ENCODE measurements around the gene ABCG5. TPM values are rescaled to one million over a fixed set of nuclear protein-coding genes. Genes with fewer than 3 reads are reported as not detected.

The ABCG5 gene
- total and polyA plus RNA-seq, 8 donors, result 0.18 to 0.52 (median 0.43) TPM; not detected in 2

- Histone ChIP-seq H3K4me3 (no peak overlapping the region), H3K4me1 (no peaks in the 10 kb centered on the region), H3K9me3 (no peaks in the 10 kb centered on the region), H3K27me3 (peaks cover 0 to 13% of the 10 kb centered on the region in 2 donors), H3K36me3 (no peaks in the 10 kb centered on the region), H3K27ac (no peak overlapping the region)
- ATAC-seq (no peak), DNase-seq (no peak)
- intact Hi-C loops (cut with DNase I), result no loop called here
- TF ChIP-seq CTCF (IDR thresholded peaks at IDR 0.05), result no peak
Observed at GRCh38 chr2:43824951-43825493, 13.6 kb downstream of the ABCG5 start.

- Histone ChIP-seq H3K27me3 (peaks cover 0 to 8% of the 10 kb centered on the region in 2 donors), H3K36me3 (no peaks in the 10 kb centered on the region), H3K4me3 (no peak overlapping the region), H3K4me1 (no peaks in the 10 kb centered on the region), H3K9me3 (no peaks in the 10 kb centered on the region), H3K27ac (no peak overlapping the region)
- intact Hi-C loops (cut with DNase I), result no loop called here
- DNase-seq, result no peak
- TF ChIP-seq CTCF (IDR thresholded peaks at IDR 0.05), result no peak
- no peak for ATAC-seq
Observed at GRCh38 chr2:43824512-43824911, 14.1 kb downstream of the ABCG5 start.

- Histone ChIP-seq H3K4me3 (no peak overlapping the region), H3K9me3 (no peaks in the 10 kb centered on the region), H3K36me3 (no peaks in the 10 kb centered on the region), H3K27me3 (peaks cover 0 to 3% of the 10 kb centered on the region in 2 donors), H3K27ac (no peak overlapping the region), H3K4me1 (no peaks in the 10 kb centered on the region)
- no peak for DNase-seq
- intact Hi-C loops (cut with DNase I), result no loop called here
- TF ChIP-seq CTCF (IDR thresholded peaks at IDR 0.05), result no peak
- ATAC-seq, result no peak
Observed at GRCh38 chr2:43823751-43824150, 14.9 kb downstream of the ABCG5 start.

- intact Hi-C loops (cut with DNase I), result no loop called here
- Histone ChIP-seq H3K27me3 (no peaks in the 10 kb centered on the region), H3K4me3 (no peak overlapping the region), H3K27ac (no peak overlapping the region), H3K36me3 (no peaks in the 10 kb centered on the region), H3K4me1 (no peaks in the 10 kb centered on the region), H3K9me3 (no peaks in the 10 kb centered on the region)
- no peak for TF ChIP-seq CTCF (IDR thresholded peaks at IDR 0.05)
- ATAC-seq, result no peak
- no peak for DNase-seq
Observed at GRCh38 chr2:43822839-43823238, 15.8 kb downstream of the ABCG5 start.

GRCh38 chr2:43819491-43820163, 19.0 kb downstream of the ABCG5 start:
- DNase-seq, result no peak
- Histone ChIP-seq H3K9me3 (no peaks in the 10 kb centered on the region), H3K36me3 (no peaks in the 10 kb centered on the region), H3K4me3 (no peak overlapping the region), H3K4me1 (no peaks in the 10 kb centered on the region), H3K27me3 (no peaks in the 10 kb centered on the region), H3K27ac (no peak overlapping the region)
- ATAC-seq, result no peak
- intact Hi-C loops (cut with DNase I), result no loop called here
- no peak for TF ChIP-seq CTCF (IDR thresholded peaks at IDR 0.05)

Measured in left lung (tissue), 10 donors.